GM12878 (cell line): ENCODE data around the gene OGFR. TPM values are rescaled to one million over a fixed set of nuclear protein-coding genes. Genes with fewer than 3 reads are reported as not detected.

ENCODE experiments used
- CREB1 ChIP-seq: IDR thresholded peaks from 2 replicates; pipeline ENCODE4 v1.6.1; 2012; ENCODE audit warnings: low read depth, mild to moderate bottlenecking, inconsistent platforms
- CREM ChIP-seq: IDR thresholded peaks from 2 replicates; pipeline ENCODE4 v1.6.1; 2014; ENCODE audit warnings: antibody characterized with exemption, low read depth
- PAX8 ChIP-seq: fragments of 450-650 bp; IDR thresholded peaks from 2 replicates; pipeline ENCODE4 v1.6.1; 2017; ENCODE audit warnings: mild to moderate bottlenecking, moderate library complexity
- polyA plus RNA-seq, 11 experiments: library from polyadenylated mRNA; depleted of rRNA in 4 of 11; unstranded in 6 of 11; stranded (reverse) in 5 of 11; fragments of >200 nt; fragmentation: Nextera tagmentation in 4 of 11; fragmentation: Illumina TruSeq in 1 of 11; extraction: Ambion mirVana in 4 of 11; extraction: Trizol in 1 of 11; gene quantifications; 1 replicate in 1 of 11; 2 replicates in 10 of 11; pipeline versions ENCODE4 v1.2.1 to v1.2.3, GENCODE V29; 2011 to 2016; ENCODE audit warnings: inconsistent platforms in 2 of 11, missing spikeins in 2 of 11, low read depth in 1 of 11
- small RNA-seq: library from RNA; depleted of rRNA; stranded (forward); fragments of <200 nt; gene quantifications from one replicate; pipeline ENCODE3, GENCODE V24; 2014
- total RNA-seq, 4 experiments: library from RNA; depleted of rRNA in 3 of 4; stranded (reverse); fragments of >200 nt in 3 of 4; fragmentation: Illumina TruSeq in 1 of 4; extraction: Trizol in 1 of 4; gene quantifications; 2 replicates each; pipeline versions ENCODE4 v1.2.1 to v1.2.3, GENCODE V29; 2013 to 2021
- TF ChIP-seq, protein P1 (sequence below): IDR thresholded peaks from 2 replicates; pipeline ENCODE4 v1.6.1; 2012; ENCODE audit warnings: mild to moderate bottlenecking, low read depth, low read length
- TF ChIP-seq, protein P2 (sequence below): fragments of 450-650 bp; IDR thresholded peaks from 2 replicates; pipeline ENCODE4 v1.6.1; 2017; ENCODE audit warnings: mild to moderate bottlenecking

OGFR gene
- total and polyA plus RNA-seq, 10 of the 15 experiments (the other 5 are each of a cell fraction or from before 2014, with no cell fraction given): 0.72 to 62.1 (median 27.3) TPM

DNA sequence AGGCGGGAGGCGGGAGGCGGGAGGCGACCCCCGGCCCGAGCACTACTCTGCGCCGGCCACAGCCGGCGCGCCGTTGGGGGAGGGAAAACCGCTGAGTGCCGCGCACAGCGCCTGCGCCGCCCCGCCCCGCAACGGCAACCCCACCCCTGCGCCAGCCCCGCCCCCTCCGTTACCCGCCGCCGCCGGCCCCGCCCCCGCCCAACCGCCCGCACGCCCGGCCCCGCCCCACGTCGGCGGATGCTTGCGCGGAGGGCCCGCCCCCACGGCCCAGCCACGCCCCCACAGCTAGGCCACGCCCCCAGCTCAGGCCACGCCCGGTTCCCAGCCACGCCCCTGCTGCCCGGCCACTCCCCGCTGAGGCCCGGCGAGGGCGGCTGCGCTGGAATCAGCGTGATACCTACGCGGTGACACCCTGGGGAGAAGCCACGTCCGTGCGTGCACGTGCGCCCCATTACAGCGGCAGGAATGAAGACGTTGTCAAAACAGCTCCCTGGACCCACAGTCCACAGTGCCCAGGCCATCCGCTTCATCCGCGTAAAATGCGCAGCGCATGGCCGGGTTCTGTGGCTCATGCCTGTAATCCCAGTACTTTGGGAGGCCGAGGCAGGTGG is 57.2 kb downstream of the OGFR start, which contains the start of gene TCFL5 (continued):
- TF ChIP-seq, protein P1, sequence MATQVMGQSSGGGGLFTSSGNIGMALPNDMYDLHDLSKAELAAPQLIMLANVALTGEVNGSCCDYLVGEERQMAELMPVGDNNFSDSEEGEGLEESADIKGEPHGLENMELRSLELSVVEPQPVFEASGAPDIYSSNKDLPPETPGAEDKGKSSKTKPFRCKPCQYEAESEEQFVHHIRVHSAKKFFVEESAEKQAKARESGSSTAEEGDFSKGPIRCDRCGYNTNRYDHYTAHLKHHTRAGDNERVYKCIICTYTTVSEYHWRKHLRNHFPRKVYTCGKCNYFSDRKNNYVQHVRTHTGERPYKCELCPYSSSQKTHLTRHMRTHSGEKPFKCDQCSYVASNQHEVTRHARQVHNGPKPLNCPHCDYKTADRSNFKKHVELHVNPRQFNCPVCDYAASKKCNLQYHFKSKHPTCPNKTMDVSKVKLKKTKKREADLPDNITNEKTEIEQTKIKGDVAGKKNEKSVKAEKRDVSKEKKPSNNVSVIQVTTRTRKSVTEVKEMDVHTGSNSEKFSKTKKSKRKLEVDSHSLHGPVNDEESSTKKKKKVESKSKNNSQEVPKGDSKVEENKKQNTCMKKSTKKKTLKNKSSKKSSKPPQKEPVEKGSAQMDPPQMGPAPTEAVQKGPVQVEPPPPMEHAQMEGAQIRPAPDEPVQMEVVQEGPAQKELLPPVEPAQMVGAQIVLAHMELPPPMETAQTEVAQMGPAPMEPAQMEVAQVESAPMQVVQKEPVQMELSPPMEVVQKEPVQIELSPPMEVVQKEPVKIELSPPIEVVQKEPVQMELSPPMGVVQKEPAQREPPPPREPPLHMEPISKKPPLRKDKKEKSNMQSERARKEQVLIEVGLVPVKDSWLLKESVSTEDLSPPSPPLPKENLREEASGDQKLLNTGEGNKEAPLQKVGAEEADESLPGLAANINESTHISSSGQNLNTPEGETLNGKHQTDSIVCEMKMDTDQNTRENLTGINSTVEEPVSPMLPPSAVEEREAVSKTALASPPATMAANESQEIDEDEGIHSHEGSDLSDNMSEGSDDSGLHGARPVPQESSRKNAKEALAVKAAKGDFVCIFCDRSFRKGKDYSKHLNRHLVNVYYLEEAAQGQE: no peak
- no peak for TF ChIP-seq PAX8
- TF ChIP-seq, protein P2, sequence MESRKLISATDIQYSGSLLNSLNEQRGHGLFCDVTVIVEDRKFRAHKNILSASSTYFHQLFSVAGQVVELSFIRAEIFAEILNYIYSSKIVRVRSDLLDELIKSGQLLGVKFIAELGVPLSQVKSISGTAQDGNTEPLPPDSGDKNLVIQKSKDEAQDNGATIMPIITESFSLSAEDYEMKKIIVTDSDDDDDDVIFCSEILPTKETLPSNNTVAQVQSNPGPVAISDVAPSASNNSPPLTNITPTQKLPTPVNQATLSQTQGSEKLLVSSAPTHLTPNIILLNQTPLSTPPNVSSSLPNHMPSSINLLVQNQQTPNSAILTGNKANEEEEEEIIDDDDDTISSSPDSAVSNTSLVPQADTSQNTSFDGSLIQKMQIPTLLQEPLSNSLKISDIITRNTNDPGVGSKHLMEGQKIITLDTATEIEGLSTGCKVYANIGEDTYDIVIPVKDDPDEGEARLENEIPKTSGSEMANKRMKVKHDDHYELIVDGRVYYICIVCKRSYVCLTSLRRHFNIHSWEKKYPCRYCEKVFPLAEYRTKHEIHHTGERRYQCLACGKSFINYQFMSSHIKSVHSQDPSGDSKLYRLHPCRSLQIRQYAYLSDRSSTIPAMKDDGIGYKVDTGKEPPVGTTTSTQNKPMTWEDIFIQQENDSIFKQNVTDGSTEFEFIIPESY: peak; percentile 60; the same call in 1 of the 2 replicates
- 0 out of 2 replicates have a peak, but pooled peaks have one; percentile 36 for TF ChIP-seq CREB1
- TF ChIP-seq CREM: no peak

Small RNA genes lying within 50 kb of the gene (small RNA-seq; reads per million reads assigned to genes)
- not detected for gene DPH3P1

Other genes starting within 250 kb of the OGFR start
Only the 7 nearest of the 9 such genes appear.
- gene NTSR1, start 96.0 kb upstream of the OGFR start, total RNA-seq (2014; rRNA removed): not detected in 2 replicates
- gene NTSR1, start 96.0 kb upstream of the OGFR start, total RNA-seq (2014; rRNA removed; fragmentation: Illumina TruSeq; extraction: Trizol): not detected in 2 replicates
- gene NTSR1, start 96.0 kb upstream of the OGFR start, total RNA-seq (2021): 0.05 TPM in 1 of 2 replicates, not detected in the other
- gene NTSR1, start 96.0 kb upstream of the OGFR start, polyA plus RNA-seq (2011; rRNA removed): not detected in 2 replicates
- not detected in 2 replicates for gene NTSR1, start 96.0 kb upstream of the OGFR start, polyA plus RNA-seq (2014; fragmentation: Illumina TruSeq; extraction: Trizol)
- not detected for gene NTSR1, start 96.0 kb upstream of the OGFR start, polyA plus RNA-seq (2014; fragmentation: Nextera tagmentation; extraction: Ambion mirVana)
- not detected in 2 replicates for gene NTSR1, start 96.0 kb upstream of the OGFR start, polyA plus RNA-seq (2014; rRNA removed)
- not detected for gene NTSR1, start 96.0 kb upstream of the OGFR start, polyA plus RNA-seq (2016; fragmentation: Nextera tagmentation; extraction: Ambion mirVana)
- gene MRGBP, start 8.4 kb upstream of the OGFR start, total RNA-seq (2014; rRNA removed): 16.0 and 16.3 TPM in 2 replicates
- 10.4 and 12.2 TPM in 2 replicates for gene MRGBP, start 8.4 kb upstream of the OGFR start, total RNA-seq (2014; rRNA removed; fragmentation: Illumina TruSeq; extraction: Trizol)
- 15.1 and 15.2 TPM in 2 replicates for gene MRGBP, start 8.4 kb upstream of the OGFR start, total RNA-seq (2021)
- gene MRGBP, start 8.4 kb upstream of the OGFR start, polyA plus RNA-seq (2011; rRNA removed): 10.7 and 12.1 TPM in 2 replicates
- 4.8 and 8.3 TPM in 2 replicates for gene MRGBP, start 8.4 kb upstream of the OGFR start, polyA plus RNA-seq (2014; fragmentation: Illumina TruSeq; extraction: Trizol)
- 1 to 10 TPM; 1.8 to 3.7 TPM for gene MRGBP, start 8.4 kb upstream of the OGFR start, polyA plus RNA-seq (2014; fragmentation: Nextera tagmentation; extraction: Ambion mirVana)
- 14.8 and 14.9 TPM in 2 replicates for gene MRGBP, start 8.4 kb upstream of the OGFR start, polyA plus RNA-seq (2014; rRNA removed)
- gene MRGBP, start 8.4 kb upstream of the OGFR start, polyA plus RNA-seq (2016; fragmentation: Nextera tagmentation; extraction: Ambion mirVana): 10 to 100 TPM; 17.0 to 17.6 TPM
- gene COL9A3, start 12.2 kb downstream of the OGFR start, total RNA-seq (2014; rRNA removed): 1.1 and 2.0 TPM in 2 replicates
- gene COL9A3, start 12.2 kb downstream of the OGFR start, total RNA-seq (2014; rRNA removed; fragmentation: Illumina TruSeq; extraction: Trizol): 0.51 and 0.63 TPM in 2 replicates
- gene COL9A3, start 12.2 kb downstream of the OGFR start, total RNA-seq (2021): 0.96 and 1.0 TPM in 2 replicates
- 1.7 and 2.1 TPM in 2 replicates for gene COL9A3, start 12.2 kb downstream of the OGFR start, polyA plus RNA-seq (2011; rRNA removed)
- 0.21 TPM in 1 of 2 replicates, not detected in the other for gene COL9A3, start 12.2 kb downstream of the OGFR start, polyA plus RNA-seq (2014; fragmentation: Illumina TruSeq; extraction: Trizol)
- gene COL9A3, start 12.2 kb downstream of the OGFR start, polyA plus RNA-seq (2014; fragmentation: Nextera tagmentation; extraction: Ambion mirVana): under 1 TPM in 1 of 2 experiments, not detected in 1; 0.09 TPM
- 1.2 and 1.4 TPM in 2 replicates for gene COL9A3, start 12.2 kb downstream of the OGFR start, polyA plus RNA-seq (2014; rRNA removed)
- gene COL9A3, start 12.2 kb downstream of the OGFR start, polyA plus RNA-seq (2016; fragmentation: Nextera tagmentation; extraction: Ambion mirVana): under 1 TPM; 0.13 to 0.29 TPM
- 7.8 and 8.1 TPM in 2 replicates for gene TCFL5, start 57.0 kb downstream of the OGFR start, total RNA-seq (2014; rRNA removed)
- 5.9 and 6.6 TPM in 2 replicates for gene TCFL5, start 57.0 kb downstream of the OGFR start, total RNA-seq (2014; rRNA removed; fragmentation: Illumina TruSeq; extraction: Trizol)
- 7.3 and 8.1 TPM in 2 replicates for gene TCFL5, start 57.0 kb downstream of the OGFR start, total RNA-seq (2021)
- 2.5 and 3.3 TPM in 2 replicates for gene TCFL5, start 57.0 kb downstream of the OGFR start, polyA plus RNA-seq (2011; rRNA removed)
- gene TCFL5, start 57.0 kb downstream of the OGFR start, polyA plus RNA-seq (2014; fragmentation: Illumina TruSeq; extraction: Trizol): 5.0 and 6.3 TPM in 2 replicates
- 1 to 10 TPM; 1.4 to 1.6 TPM for gene TCFL5, start 57.0 kb downstream of the OGFR start, polyA plus RNA-seq (2014; fragmentation: Nextera tagmentation; extraction: Ambion mirVana)
- 5.1 and 5.7 TPM in 2 replicates for gene TCFL5, start 57.0 kb downstream of the OGFR start, polyA plus RNA-seq (2014; rRNA removed)
- gene TCFL5, start 57.0 kb downstream of the OGFR start, polyA plus RNA-seq (2016; fragmentation: Nextera tagmentation; extraction: Ambion mirVana): under 1 TPM; 0.48 to 0.58 TPM
- 40.9 and 41.5 TPM in 2 replicates for gene DIDO1, start 121.7 kb downstream of the OGFR start, total RNA-seq (2014; rRNA removed)
- gene DIDO1, start 121.7 kb downstream of the OGFR start, total RNA-seq (2014; rRNA removed; fragmentation: Illumina TruSeq; extraction: Trizol): 33.8 and 36.0 TPM in 2 replicates
- gene DIDO1, start 121.7 kb downstream of the OGFR start, total RNA-seq (2021): 52.1 and 56.4 TPM in 2 replicates
- gene DIDO1, start 121.7 kb downstream of the OGFR start, polyA plus RNA-seq (2011; rRNA removed): 40.4 and 47.4 TPM in 2 replicates
- 39.4 and 44.2 TPM in 2 replicates for gene DIDO1, start 121.7 kb downstream of the OGFR start, polyA plus RNA-seq (2014; fragmentation: Illumina TruSeq; extraction: Trizol)
- gene DIDO1, start 121.7 kb downstream of the OGFR start, polyA plus RNA-seq (2014; fragmentation: Nextera tagmentation; extraction: Ambion mirVana): 1 to 10 TPM; 5.5 to 7.8 TPM
- 40.6 and 40.8 TPM in 2 replicates for gene DIDO1, start 121.7 kb downstream of the OGFR start, polyA plus RNA-seq (2014; rRNA removed)
- 10 to 100 TPM; 24.7 to 28.5 TPM for gene DIDO1, start 121.7 kb downstream of the OGFR start, polyA plus RNA-seq (2016; fragmentation: Nextera tagmentation; extraction: Ambion mirVana)
- 21.7 and 25.2 TPM in 2 replicates for gene GID8, start 133.3 kb downstream of the OGFR start, total RNA-seq (2014; rRNA removed)
- gene GID8, start 133.3 kb downstream of the OGFR start, total RNA-seq (2014; rRNA removed; fragmentation: Illumina TruSeq; extraction: Trizol): 21.7 and 22.7 TPM in 2 replicates
- gene GID8, start 133.3 kb downstream of the OGFR start, total RNA-seq (2021): 33.1 and 33.8 TPM in 2 replicates
- 28.2 and 30.6 TPM in 2 replicates for gene GID8, start 133.3 kb downstream of the OGFR start, polyA plus RNA-seq (2011; rRNA removed)
- 17.6 and 22.8 TPM in 2 replicates for gene GID8, start 133.3 kb downstream of the OGFR start, polyA plus RNA-seq (2014; fragmentation: Illumina TruSeq; extraction: Trizol)
- 10 to 100 TPM; 12.0 to 13.2 TPM for gene GID8, start 133.3 kb downstream of the OGFR start, polyA plus RNA-seq (2014; fragmentation: Nextera tagmentation; extraction: Ambion mirVana)
- gene GID8, start 133.3 kb downstream of the OGFR start, polyA plus RNA-seq (2014; rRNA removed): 27.9 and 29.8 TPM in 2 replicates
- 10 to 100 TPM; 16.5 to 20.1 TPM for gene GID8, start 133.3 kb downstream of the OGFR start, polyA plus RNA-seq (2016; fragmentation: Nextera tagmentation; extraction: Ambion mirVana)
- 27.8 and 35.8 TPM in 2 replicates for gene SLC17A9, start 147.9 kb downstream of the OGFR start, total RNA-seq (2014; rRNA removed)
- 15.7 and 17.5 TPM in 2 replicates for gene SLC17A9, start 147.9 kb downstream of the OGFR start, total RNA-seq (2014; rRNA removed; fragmentation: Illumina TruSeq; extraction: Trizol)
- gene SLC17A9, start 147.9 kb downstream of the OGFR start, total RNA-seq (2021): 60.2 and 74.1 TPM in 2 replicates
- 13.0 and 22.9 TPM in 2 replicates for gene SLC17A9, start 147.9 kb downstream of the OGFR start, polyA plus RNA-seq (2011; rRNA removed)
- gene SLC17A9, start 147.9 kb downstream of the OGFR start, polyA plus RNA-seq (2014; fragmentation: Illumina TruSeq; extraction: Trizol): 5.8 and 19.2 TPM in 2 replicates
- gene SLC17A9, start 147.9 kb downstream of the OGFR start, polyA plus RNA-seq (2014; fragmentation: Nextera tagmentation; extraction: Ambion mirVana): 1 to 10 TPM in 1 of 2 experiments, under 1 TPM in 1; 0.72 to 3.9 TPM
- 67.1 and 83.6 TPM in 2 replicates for gene SLC17A9, start 147.9 kb downstream of the OGFR start, polyA plus RNA-seq (2014; rRNA removed)
- gene SLC17A9, start 147.9 kb downstream of the OGFR start, polyA plus RNA-seq (2016; fragmentation: Nextera tagmentation; extraction: Ambion mirVana): 10 to 100 TPM; 57.9 to 67.0 TPM